Measurements from ENCODE around the gene TNNT2.
A peak's percentile ranks its signal among the peaks of the same experiment; 100 is the strongest.

Gene TNNT2

GRCh38 chr1:201376464-201377374, 761 bp downstream of the TNNT2 start:
- no peak for DNase-seq

GRCh38 chr1:201376107-201376463, 1.4 kb downstream of the TNNT2 start:
- DNase-seq = no peak

- DNase-seq = no peak
Observed at GRCh38 chr1:201375169-201375568, 2.3 kb downstream of the TNNT2 start.

- no peak for DNase-seq
Observed at GRCh38 chr1:201374364-201374763, 3.1 kb downstream of the TNNT2 start.

GRCh38 chr1:201371792-201372191, 5.7 kb downstream of the TNNT2 start:
- no peak for DNase-seq

GRCh38 chr1:201371276-201371675, 6.2 kb downstream of the TNNT2 start:
- DNase-seq = no peak

GRCh38 chr1:201370500-201370899, 7.0 kb downstream of the TNNT2 start:
- DNase-seq = no peak

GRCh38 chr1:201369209-201369608, 8.3 kb downstream of the TNNT2 start:
- no peak for DNase-seq

- no peak for DNase-seq
Observed at GRCh38 chr1:201366696-201367095, 10.8 kb downstream of the TNNT2 start.

- no peak for DNase-seq
Observed at GRCh38 chr1:201365251-201365650, 12.2 kb downstream of the TNNT2 start.

- DNase-seq = no peak
Observed at GRCh38 chr1:201364808-201365105, 12.7 kb downstream of the TNNT2 start.

- DNase-seq = no peak
Observed at GRCh38 chr1:201363467-201363866, 14.0 kb downstream of the TNNT2 start.

GRCh38 chr1:201362906-201363305, 14.6 kb downstream of the TNNT2 start:
- DNase-seq = no peak

- DNase-seq = peak in 28 of 56 donors; percentile 4 to 52 (median 24)
Observed at GRCh38 chr1:201361652-201362504, 15.6 kb downstream of the TNNT2 start.

GRCh38 chr1:201360901-201361651, 16.4 kb downstream of the TNNT2 start:
- no peak for DNase-seq

- no peak for DNase-seq
Observed at GRCh38 chr1:201360486-201360885, 17.0 kb downstream of the TNNT2 start.

- DNase-seq = no peak
Observed at GRCh38 chr1:201359873-201360210, 17.6 kb downstream of the TNNT2 start.

- no peak for DNase-seq
Observed at GRCh38 chr1:201359031-201359872, 18.2 kb downstream of the TNNT2 start.

- DNase-seq = no peak
Observed at GRCh38 chr1:201358596-201358995, 18.9 kb downstream of the TNNT2 start.

- DNase-seq = no peak
Observed at GRCh38 chr1:201357636-201358348, 19.7 kb downstream of the TNNT2 start.

Measured in nucleus accumbens (tissue), 56 donors.